CD4-positive, alpha-beta T cell treated with Interleukin-1 beta for 1 hour (primary cell): Measurements from ENCODE around the gene NLRP9.
"Not testable (repeated sequence)": the region's sequence is repeated elsewhere in the genome, so short reads cannot be mapped to it uniquely, and the experiment has no call there.

Experiments
- DNase-seq, 2 donors: peaks; one replicate each; pipeline ENCODE4 v3.0.0-alpha.2; 2020 to 2022

NLRP9 gene

GRCh38 chr19:55738302-55738701, at the start of gene NLRP9:
NLRP9 (minus strand) TSS chr19:55738402; CDS start chr19:55738374, 28 bp downstream.
- no peak for DNase-seq

GRCh38 chr19:55781112-55781511, 42.9 kb upstream of the NLRP9 start:
- no peak for DNase-seq

- DNase-seq, result no peak
Measured at GRCh38 chr19:55778331-55778730, 40.1 kb upstream of the NLRP9 start.

- no peak for DNase-seq
Measured at GRCh38 chr19:55777528-55777927, 39.3 kb upstream of the NLRP9 start.

DNA sequence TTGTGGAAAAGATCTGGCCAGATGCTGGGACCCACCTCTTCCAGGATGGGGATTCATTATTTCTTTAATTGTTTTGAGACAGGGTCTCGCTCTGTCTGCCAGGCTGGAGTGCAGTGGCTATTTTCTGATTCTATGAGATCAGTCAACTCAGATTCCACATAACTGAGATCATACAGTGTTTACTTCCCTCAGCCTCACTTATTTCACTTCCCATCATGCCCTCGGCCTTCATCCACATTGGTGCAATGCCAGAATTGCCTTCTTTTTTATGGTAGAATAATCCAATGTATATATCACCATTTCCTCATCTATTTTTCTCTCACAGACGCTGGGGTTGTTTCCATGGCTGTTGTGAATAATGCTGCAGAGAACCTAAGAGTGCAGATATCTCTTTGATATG, 31.4 kb upstream of the NLRP9 start:
- DNase-seq, result not testable (repeated sequence)

- not testable (repeated sequence) for DNase-seq
Measured at GRCh38 chr19:55768818-55769217, 30.6 kb upstream of the NLRP9 start, which contains the start of gene RFPL4AL1. RFPL4AL1 (plus strand) TSS chr19:55769118; CDS start chr19:55771805, 2,687 bp downstream.

- no peak for DNase-seq
Measured at GRCh38 chr19:55766466-55766865, 28.3 kb upstream of the NLRP9 start.

GRCh38 chr19:55758797-55759196, 20.6 kb upstream of the NLRP9 start, which contains the start of gene RFPL4A:
RFPL4A (plus strand) TSS chr19:55759097; CDS start chr19:55761801, 2,704 bp downstream.
- not testable (repeated sequence) for DNase-seq

GRCh38 chr19:55756808-55757207, 18.6 kb upstream of the NLRP9 start:
- DNase-seq, result not testable (repeated sequence)

- no peak for DNase-seq
Measured at GRCh38 chr19:55753401-55753800, 15.2 kb upstream of the NLRP9 start.

DNA sequence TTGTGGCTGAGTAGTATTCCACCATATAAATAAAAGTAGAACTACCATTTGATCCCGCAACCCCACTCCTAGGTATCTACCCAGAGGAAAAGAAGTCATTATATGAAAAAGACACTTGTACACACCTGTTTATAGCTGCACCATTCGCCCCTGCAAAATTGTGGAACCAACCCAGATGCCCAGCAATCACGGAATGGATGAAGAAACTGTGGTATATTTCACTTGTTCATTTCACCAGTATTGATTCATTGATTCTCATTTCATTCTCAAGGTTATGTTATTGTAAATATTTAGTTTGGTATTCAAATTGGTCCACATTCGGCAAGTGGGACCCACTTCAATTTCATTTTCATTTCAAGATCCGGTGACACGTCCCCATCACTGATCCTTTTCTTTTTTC, 12.5 kb upstream of the NLRP9 start:
- no peak for DNase-seq

- DNase-seq, result not testable (repeated sequence)
Measured at GRCh38 chr19:55730378-55730777, 7.8 kb downstream of the NLRP9 start.

- DNase-seq, result no peak
Measured at GRCh38 chr19:55723491-55723890, 14.7 kb downstream of the NLRP9 start.

GRCh38 chr19:55720801-55721200, 17.4 kb downstream of the NLRP9 start:
- DNase-seq, result no peak

- DNase-seq, result no peak
Measured at GRCh38 chr19:55720214-55720746, 17.9 kb downstream of the NLRP9 start.

DNA sequence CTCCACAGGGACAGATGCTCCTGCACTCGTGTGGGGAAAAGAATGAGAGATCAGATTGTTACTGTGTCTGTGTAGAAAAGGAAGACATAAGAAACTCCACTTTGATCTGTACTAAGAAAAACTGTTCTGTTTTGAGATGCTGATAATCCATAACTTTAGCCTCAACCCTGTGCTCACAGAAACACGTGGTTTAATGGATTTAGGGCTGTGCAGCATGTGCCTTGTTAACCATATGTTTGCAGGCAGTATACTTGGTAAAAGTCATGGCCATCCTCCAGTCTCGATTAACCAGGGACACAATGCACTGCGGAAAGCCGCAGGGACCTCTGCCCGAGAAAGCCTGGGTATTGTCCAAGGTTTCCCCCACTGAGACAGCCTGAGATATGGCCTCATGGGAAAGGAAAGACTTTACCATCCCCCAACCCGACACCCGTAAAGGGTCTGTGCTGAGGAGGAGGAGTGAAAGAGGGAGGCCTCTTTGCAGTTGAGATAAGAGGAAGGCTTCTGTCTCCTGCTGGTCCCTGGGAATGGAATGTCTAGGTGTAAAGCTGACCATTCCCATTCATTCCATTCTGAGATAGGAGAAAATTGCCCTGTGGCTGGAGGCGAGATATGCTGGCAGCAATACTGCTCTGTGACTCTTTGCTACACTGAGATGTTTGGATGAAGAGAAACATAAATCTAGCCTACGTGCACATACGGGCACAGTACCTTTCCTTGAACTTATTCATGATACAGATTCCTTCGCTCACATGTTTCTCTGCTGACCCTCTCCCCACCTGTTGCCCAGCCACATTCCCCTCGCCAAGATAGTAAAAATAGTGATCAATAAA, 20.1 kb downstream of the NLRP9 start:
- DNase-seq, result not testable (repeated sequence)

- DNase-seq, result no peak
Measured at GRCh38 chr19:55717251-55717650, 21.0 kb downstream of the NLRP9 start.

GRCh38 chr19:55716531-55716930, 21.7 kb downstream of the NLRP9 start:
- DNase-seq, result no peak

- no peak for DNase-seq
Measured at GRCh38 chr19:55712804-55713631, 25.2 kb downstream of the NLRP9 start.

DNA sequence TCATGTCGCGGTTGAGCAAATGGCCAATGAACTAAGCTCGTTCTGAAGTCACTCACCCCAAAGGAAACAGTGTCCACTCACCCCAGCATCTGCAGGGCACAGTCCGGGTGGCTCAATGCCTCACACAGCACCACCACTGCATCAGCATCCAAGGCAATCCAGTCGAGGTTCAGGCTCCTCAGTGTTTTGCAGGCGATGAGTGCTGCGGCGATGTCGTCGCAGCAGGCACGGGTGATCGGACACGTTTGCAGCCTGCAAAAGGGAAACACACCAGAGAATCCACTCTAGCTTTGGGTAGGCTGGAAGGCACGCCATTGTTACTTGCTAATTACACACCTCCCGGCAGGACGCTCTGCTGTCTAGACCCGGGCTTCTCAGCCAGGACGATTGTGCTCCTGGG, 26.5 kb downstream of the NLRP9 start:
- DNase-seq, result no peak

DNA sequence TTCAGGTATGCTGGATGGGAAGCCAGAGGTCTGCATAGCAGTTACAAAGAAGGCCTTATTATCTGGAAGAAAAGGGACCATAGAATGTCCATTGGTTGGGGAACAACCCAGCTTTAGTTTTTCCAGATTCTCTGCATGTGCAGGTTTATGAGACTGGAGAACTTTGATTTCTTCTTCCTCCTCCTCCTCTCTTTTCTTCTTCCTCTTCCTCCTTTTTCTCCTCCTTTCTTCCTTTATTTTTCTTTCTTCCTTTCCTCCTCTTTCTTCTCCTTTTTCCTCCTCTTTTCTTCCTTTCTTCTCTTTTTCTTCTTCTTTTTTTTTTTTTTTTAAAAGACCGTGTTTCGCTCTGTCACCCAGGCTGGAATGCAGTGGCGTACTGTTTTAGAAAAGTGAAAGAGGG, 32.2 kb downstream of the NLRP9 start:
- DNase-seq, result no peak

DNA sequence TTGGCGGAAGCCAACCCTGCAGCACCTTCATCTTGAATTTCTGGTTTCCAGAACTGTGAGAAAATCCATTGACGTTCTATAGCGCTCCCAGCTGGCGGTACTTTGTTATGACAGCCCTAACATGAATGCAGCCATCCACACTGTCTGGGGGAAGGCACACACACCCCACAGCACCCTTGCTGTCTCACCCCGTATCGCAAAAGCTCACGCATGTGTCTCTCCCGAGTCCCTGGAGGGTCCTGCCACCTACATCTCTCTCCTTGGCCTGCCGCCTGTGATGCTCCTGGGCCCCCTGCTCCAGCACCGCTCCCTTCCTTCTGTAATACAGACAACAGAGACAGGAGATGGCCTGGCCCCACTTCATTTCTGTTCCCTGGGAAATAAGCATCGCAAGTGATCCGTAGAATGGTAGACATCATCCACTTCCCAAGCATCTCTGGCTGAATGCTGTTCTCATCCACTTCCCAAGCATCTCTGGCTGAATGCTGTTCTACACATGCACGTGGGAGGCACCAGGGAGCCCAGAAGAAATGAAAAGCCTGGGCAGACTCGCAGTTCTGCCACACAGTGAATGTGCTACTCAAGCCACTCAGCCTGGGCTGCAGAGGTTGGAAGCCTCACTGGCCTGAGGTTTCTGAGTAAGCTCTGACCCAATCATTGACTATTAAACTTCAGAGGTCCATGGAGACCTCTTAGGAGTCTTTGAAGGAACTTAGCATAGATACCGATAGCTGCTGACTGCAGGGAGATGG, 33.5 kb downstream of the NLRP9 start:
- DNase-seq, result no peak

- peak; percentile 29 to 45 for DNase-seq
Measured at GRCh38 chr19:55703790-55704215, 34.4 kb downstream of the NLRP9 start.
